Vagina (tissue), 2 donors: ENCODE data around the gene CSTF1.

ENCODE experiments used
- POLR2AphosphoS5 ChIP-seq, 2 donors: sonication (generic); formaldehyde crosslinking; IDR thresholded peaks; one replicate each; pipeline ENCODE4 v1.9.0; 2017; ENCODE audit warnings: antibody characterized with exemption in 2 of 2, mild to moderate bottlenecking in 2 of 2, low read depth in 1 of 2; ENCODE audit not compliant: insufficient read depth in 1 of 2
- TF ChIP-seq, protein P1 (sequence below), 3 experiments: fragments of 450-650 bp in 2 of 3; fragments of 200-600 bp in 1 of 3; sonication (generic) in 1 of 3; IDR thresholded peaks; one replicate each; pipeline ENCODE4 v1.5.1; 2017 to 2019; ENCODE audit warnings: antibody characterized with exemption in 3 of 3, mild to moderate bottlenecking in 2 of 3, moderate library complexity in 2 of 3

DNA sequence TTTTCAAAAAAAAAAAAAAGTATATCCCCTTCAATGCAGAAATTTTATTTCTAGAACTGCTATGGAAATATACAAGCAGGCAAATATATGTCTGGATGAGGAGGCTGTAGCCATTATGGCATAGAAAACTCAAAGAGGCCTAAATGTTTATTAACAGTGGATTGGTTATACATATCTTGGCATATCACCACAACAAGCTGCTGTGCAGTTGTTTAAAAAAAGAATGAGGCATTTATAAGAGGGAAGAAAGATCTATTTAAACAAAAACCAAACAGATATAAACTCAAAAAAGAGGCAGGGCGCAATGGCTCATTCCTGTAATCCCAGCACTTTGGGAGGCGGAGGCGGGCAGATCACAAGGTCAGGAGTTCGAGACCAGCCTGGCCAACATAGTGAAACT is 45.8 kb downstream of the CSTF1 start:
- no peak for TF ChIP-seq POLR2AphosphoS5 (IDR thresholded peaks at IDR 0.05; ENCODE audit: insufficient read depth in 1 of 2, low read depth in 1 of 2)
- TF ChIP-seq, protein P1, sequence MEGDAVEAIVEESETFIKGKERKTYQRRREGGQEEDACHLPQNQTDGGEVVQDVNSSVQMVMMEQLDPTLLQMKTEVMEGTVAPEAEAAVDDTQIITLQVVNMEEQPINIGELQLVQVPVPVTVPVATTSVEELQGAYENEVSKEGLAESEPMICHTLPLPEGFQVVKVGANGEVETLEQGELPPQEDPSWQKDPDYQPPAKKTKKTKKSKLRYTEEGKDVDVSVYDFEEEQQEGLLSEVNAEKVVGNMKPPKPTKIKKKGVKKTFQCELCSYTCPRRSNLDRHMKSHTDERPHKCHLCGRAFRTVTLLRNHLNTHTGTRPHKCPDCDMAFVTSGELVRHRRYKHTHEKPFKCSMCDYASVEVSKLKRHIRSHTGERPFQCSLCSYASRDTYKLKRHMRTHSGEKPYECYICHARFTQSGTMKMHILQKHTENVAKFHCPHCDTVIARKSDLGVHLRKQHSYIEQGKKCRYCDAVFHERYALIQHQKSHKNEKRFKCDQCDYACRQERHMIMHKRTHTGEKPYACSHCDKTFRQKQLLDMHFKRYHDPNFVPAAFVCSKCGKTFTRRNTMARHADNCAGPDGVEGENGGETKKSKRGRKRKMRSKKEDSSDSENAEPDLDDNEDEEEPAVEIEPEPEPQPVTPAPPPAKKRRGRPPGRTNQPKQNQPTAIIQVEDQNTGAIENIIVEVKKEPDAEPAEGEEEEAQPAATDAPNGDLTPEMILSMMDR (IDR thresholded peaks at IDR 0.05), result no peak
